ENCODE data around the gene RTKN. TPM values are rescaled to one million over a fixed set of nuclear protein-coding genes. Genes with fewer than 3 reads are reported as not detected.

RTKN gene
- total RNA-seq, 1 donor from 2014 or later, result 11.3 TPM

DNA sequence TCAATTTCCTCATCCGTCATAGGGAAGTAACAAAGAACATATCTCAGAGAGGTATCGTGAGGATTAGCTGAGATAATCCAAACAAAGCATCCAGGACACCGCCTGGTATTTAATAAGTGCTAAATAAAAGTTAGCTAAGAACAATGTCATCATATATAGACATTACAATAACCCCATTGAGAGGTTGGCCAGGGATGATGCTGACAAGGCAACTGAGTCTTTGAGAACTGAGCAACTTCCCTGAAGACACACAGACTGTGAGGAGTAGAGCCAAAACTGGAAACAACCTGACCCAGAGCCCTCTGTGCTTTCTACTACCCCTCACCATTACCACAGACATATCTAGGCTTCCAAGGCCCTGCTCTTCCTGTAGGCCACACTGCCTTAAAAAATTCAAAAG is 60.0 kb downstream of the RTKN start:
- no peak for DNase-seq (ENCODE audit: low spot score)

- no peak for DNase-seq (ENCODE audit: low spot score)
These were observed 61.6 kb downstream of the RTKN start, which contains the start of gene DCTN1 for GRCh38 chr2:74379851-74380789. TSS of gene DCTN1 (minus strand) at chr2:74380311. CDS start at chr2:74380037, 274 bp downstream.

DNA sequence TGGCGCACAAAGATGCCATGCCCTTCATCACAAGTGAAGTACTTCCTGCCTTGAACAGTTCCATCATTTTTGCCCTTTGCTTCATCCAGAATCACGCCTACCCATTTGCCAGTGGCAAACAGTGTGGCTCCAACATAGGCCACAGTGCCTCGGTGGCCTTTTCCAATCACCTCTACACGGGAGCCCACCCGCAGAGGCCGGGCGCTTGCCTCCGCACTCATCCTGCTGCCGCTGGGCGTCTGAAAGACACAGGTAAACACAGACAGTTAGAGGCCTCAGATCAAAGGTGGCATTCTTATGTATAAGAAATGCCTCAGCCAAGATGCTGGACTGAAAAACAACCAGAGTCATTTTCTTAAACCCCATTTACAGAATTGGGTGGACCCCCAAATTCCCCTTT is 63.7 kb downstream of the RTKN start:
- DNase-seq (ENCODE audit: low spot score), result no peak

DNA sequence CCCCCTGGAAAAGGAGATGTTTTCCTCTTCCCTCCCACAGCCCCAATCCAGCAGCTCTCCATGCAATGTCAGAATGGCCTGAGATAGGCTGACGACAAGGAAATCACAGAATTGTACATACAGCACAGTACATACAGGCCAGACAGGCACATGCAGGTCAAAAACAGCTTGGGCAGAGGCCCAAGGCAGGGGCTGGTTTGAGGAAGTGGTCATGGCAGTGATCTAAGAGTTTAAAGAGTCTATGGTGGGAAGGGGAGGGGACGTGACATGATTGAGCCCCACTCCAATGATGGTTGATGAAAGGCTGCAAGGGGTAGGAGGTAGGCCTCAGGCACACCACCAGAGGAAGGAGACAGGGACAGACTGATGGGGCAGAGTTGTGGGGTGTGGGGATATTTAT is 65.9 kb downstream of the RTKN start:
- DNase-seq (ENCODE audit: low spot score), result no peak

Other genes starting within 250 kb of the RTKN start
- 47.4 TPM for gene MTHFD2, start 243.3 kb downstream of the RTKN start, total RNA-seq
- gene SLC4A5, start 98.5 kb downstream of the RTKN start, total RNA-seq, result 2.0 TPM
- gene DCTN1, start 61.6 kb downstream of the RTKN start, total RNA-seq, result 97.1 TPM
- gene C2orf81, start 20.3 kb downstream of the RTKN start, total RNA-seq, result 1.1 TPM
- 4.6 TPM for gene WDR54, start 20.2 kb downstream of the RTKN start, total RNA-seq
- gene INO80B, start 13.2 kb upstream of the RTKN start, total RNA-seq, result 30.6 TPM
- 45.5 TPM for gene WBP1, start 16.5 kb upstream of the RTKN start, total RNA-seq
- 45.6 TPM for gene MOGS, start 23.4 kb upstream of the RTKN start, total RNA-seq
- gene MRPL53, start 30.7 kb upstream of the RTKN start, total RNA-seq, result 102 TPM
- 9.1 TPM for gene CCDC142, start 41.1 kb upstream of the RTKN start, total RNA-seq
- gene TTC31, start 41.1 kb upstream of the RTKN start, total RNA-seq, result 16.8 TPM
- gene LBX2, start 57.7 kb upstream of the RTKN start, total RNA-seq, result 2.6 TPM
- 22.1 TPM for gene PCGF1, start 65.8 kb upstream of the RTKN start, total RNA-seq
- not detected for gene TLX2, start 72.5 kb upstream of the RTKN start, total RNA-seq
- not detected for gene DQX1, start 84.3 kb upstream of the RTKN start, total RNA-seq
- gene AUP1, start 87.8 kb upstream of the RTKN start, total RNA-seq, result 112 TPM
- gene HTRA2, start 88.0 kb upstream of the RTKN start, total RNA-seq, result 35.8 TPM
- gene LOXL3, start 112.0 kb upstream of the RTKN start, total RNA-seq, result 8.2 TPM
- gene DOK1, start 112.8 kb upstream of the RTKN start, total RNA-seq, result 38.2 TPM
- gene M1AP, start 206.4 kb upstream of the RTKN start, total RNA-seq, result 0.32 TPM
- 6.6 TPM for gene SEMA4F, start 212.3 kb upstream of the RTKN start, total RNA-seq

Measured in mesenteric fat pad (tissue), 1 donor.